GM18526 (cell line): ENCODE results near the gene TNFSF11.

Experiments used
- POLR2A ChIP-seq: IDR thresholded peaks from 3 replicates; pipeline ENCODE4 v1.6.1; 2011; ENCODE audit not compliant: insufficient read length; ENCODE audit errors: extremely low read depth

Gene TNFSF11

DNA sequence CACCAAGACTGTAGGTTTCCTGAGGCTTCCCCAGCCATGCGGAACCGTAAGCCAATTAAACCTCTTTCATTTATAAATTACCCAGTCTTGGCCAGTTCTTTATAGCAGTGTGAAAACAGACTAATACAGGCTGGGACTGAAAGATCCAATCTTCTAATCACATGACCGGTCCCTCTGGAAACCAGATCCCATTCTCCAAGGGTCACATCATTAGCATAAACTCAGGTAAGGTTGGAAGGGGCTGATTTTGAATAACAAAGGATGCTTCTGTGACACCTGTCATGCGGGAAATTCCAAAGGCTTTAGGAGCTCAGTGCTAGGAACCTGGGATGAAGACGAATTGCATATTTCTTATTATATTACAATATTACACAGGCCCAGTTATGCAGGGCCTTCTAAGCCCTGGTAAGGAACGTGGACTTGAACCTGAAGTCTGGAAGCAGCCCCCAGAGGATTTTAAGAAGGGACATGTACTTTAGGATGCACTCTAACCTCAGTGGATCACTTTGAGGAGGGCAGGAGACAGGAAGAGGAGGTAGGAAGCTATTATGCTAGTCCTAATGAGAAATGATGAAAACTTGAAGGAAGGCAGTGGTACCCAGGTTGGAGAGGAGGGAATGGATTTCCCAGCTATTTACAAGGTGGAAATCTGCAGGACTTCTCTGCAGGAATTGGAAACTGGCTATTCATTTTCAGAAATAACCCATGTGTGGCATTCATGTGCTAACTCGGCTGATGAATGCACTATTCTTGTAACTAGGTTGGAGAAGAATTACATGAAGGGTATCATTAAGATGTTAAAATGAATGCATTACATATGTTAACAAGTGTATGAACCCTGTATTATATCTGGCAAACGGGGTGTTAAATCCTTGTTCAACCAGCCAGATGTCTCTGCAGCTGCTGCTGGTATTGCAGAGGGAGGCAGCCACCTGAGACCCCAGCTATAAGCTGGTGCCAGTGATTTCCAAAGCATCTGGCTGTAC lies 19.3 kb downstream of the TNFSF11 start:
- TF ChIP-seq POLR2A: no peak

DNA sequence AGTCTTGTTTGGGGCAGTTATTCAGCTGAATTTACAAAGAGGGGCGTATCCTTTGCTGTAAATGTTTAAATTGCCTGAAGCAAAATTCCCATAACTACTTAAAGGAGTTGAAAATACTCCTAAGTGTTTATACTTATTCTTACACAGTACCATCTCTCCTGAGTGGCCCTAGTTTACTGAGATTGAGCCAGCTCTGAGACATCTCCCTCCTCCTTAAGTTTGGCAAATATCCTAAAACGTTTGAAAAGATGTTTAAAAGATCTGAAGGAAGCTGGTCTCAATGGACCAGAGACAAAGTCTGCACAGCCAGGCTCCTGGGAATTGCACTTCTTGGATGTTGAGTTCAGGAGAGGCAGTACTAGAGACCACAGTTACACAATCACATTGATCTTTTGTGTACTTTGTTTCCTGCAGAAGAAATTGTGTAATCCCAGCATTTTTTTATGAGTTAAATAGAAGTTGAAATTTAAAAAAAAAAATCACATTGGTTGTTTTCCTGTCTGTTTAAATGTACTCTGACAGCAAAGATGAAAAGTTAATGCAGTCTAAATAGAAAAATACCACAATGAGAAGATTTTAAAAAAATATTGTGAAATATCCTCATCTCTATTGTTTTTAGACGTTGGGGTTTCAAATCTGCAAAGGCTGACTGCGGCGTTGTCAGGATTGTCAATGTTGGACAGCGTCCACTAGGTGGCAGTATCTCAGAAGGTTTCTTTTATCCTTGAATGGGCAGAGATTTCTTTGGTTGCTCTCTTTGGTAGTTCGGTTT lies 20.7 kb downstream of the TNFSF11 start:
- no peak for TF ChIP-seq POLR2A

DNA sequence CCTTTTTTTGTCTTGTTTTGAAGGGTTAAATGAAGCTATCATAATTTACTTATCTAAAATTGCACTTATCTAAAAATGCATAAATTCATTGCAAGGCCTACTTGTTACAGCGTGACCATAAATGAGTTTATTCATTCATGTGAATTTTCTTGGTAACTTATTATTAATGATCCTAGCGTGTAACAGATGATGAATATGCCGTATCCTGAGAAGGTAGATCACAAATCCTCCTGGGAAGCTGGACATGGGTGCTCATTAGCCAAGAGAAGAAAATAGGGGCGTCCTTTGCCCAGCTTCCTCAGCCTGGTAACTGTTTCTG lies 21.3 kb downstream of the TNFSF11 start:
- TF ChIP-seq POLR2A: no peak

DNA sequence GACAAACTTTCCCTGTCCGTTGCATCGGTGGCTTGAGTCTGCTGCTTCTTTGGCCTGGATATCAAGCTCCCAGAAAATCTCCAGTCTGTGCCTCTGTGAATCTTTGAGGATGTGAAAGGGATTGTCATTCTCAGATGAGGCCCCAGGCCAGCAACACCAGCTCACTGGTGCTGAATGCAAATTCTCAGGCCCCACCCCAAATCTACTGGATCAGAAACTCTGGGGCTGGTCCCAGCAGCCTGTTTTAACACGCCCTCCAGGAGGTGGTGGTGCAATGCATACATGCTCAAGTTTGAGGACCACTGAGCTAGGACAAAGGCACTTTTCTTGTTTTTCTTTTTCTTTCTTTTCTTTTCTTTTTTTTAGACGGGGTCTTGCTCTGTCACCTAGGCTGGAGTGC lies 23.6 kb downstream of the TNFSF11 start:
- no peak for TF ChIP-seq POLR2A

DNA sequence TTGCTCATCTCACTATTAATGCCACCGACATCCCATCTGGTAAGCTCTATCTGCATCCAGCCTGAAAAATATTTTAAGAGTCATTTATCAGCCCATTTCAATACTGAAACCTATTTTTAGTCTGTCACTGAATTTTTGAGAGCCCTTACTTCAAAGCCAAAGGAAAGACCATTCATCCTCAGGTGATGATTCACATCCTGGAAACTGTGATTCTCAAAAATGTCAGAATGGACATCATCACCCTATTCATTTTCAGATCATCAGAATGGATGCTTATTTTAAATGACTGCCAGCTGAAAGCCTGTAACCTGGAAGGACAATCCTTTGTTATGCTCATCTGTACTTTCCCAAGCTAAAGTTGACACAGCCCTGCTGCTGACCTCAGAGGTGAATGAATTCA lies 27.0 kb downstream of the TNFSF11 start:
- TF ChIP-seq POLR2A: no peak

DNA sequence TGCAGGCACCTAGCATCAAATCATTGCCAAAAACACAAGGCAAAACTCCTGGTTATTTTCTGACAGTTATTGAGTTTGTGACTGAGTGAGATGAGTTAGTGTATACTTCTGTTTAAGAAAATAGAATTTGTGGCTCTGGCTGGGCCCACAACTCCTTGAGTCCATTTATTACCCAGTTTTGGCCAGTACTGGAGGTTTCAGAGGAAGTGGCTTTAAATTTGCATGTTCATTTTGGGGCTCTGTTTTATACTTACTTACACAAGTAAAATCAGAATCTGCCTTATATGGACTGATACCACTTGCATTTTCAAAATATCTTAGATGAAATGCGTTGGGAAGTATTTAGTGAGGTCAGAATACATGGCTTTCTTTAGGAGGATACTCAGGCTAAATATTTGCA lies 29.0 kb downstream of the TNFSF11 start:
- no peak for TF ChIP-seq POLR2A

DNA sequence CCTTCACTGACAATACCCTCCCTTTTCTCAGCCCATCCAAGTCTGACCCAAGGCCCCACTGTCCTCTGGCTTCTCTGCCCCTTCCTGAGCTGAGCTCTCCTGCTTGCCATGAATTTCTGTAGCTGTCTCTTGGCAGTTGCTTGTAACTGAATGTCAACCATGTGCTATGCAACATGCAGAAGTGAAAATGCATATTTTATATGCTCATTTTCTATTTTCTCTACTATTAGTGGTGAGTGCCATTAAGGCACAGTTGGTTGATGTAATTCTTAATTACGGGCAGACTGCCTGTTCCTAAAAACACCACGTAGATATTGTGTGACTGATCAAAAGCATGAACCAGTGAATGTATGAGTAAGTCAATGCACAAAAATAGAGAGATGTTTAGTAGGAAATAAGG lies 29.6 kb downstream of the TNFSF11 start:
- TF ChIP-seq POLR2A: no peak

DNA sequence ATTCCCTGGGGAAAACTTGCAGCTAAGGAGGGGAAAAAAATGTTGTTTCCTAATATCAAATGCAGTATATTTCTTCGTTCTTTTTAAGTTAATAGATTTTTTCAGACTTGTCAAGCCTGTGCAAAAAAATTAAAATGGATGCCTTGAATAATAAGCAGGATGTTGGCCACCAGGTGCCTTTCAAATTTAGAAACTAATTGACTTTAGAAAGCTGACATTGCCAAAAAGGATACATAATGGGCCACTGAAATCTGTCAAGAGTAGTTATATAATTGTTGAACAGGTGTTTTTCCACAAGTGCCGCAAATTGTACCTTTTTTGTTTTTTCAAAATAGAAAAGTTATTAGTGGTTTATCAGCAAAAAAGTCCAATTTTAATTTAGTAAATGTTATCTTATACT lies 33.6 kb downstream of the TNFSF11 start:
- no peak for TF ChIP-seq POLR2A

DNA sequence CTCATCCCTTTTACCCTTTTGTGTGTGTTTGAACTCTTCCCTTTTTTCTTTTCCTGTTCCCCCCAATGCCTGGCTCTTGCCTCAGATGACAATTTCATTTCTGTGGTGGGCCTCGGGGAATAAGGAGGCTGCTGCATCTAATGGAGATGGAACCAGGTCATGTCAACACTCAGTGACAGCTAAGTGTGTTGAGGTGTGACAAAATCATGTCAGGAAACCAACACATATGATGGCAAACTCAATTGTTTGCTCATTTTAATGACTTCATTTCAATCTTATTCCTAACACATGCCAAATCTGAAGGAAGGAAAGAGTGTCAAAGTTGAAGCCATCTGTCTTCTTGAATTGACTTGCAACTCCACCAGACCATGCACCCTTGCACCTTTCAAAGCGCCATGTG lies 36.7 kb downstream of the TNFSF11 start:
- TF ChIP-seq POLR2A: no peak

DNA sequence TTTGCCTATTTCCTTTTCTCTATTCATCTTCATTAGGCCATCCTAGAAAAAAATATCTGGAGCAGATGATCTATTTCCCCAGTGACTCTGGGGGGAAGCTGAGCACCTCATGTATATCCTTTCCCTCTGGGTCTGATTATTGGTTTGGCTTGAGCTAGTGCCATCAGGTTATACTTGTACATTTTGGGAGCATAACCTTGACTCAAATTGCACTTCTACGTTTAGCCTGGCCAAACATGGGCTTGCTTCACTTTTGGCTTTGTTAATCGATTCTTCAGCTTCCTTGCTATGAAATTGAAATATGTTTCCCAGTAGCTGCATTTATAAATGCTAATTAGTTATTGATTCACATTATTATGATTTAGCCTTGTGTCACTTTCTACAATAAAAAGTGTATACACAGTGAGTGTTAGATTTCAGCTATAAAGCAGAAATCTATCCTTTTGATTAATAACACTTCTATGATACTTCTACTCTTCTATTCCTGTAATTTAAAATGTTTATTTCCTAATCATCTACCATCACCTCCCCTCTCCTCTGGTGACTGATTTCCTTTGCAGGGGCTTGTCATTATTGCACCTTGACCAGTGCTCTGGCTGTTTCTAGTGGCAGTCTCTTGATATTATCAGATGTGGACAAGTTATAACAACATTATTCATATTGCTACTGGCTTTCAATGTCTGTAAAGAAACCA lies 37.3 kb downstream of the TNFSF11 start:
- TF ChIP-seq POLR2A: no peak

DNA sequence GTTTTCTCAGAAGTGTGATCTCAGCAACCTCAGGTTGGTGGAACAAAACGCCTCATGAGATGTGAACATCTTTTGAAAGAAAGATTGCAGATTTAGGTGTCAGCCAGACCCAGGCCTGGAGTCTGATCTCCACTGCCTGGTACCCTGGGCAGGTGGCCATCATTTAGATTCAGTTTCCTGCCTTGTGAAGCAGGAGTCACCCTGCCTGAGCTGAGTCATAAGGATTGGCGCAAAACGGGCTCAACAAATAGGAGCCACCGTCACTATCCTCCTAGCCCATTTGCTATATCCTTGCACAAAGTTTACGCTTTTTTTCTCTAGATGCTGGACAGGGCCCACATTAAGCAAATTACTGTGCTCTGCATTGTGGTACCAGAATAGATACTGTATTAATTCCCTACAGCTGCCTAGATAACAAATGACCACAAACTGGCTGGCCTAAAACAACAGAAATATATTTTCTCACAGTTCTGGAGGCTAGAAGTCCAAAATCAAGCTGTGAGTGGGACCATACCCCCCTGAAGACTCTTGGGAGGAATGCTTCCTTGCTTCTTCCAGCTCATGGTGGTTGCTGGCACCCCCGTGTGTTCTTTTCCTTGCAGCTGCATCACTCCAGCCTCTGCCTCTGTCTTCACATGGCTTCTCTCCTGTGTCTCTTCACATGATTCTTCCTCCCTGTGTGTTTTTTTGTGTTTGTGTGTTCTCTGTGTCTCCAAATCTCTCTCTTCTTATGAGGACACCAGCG lies 38.2 kb downstream of the TNFSF11 start:
- no peak for TF ChIP-seq POLR2A

DNA sequence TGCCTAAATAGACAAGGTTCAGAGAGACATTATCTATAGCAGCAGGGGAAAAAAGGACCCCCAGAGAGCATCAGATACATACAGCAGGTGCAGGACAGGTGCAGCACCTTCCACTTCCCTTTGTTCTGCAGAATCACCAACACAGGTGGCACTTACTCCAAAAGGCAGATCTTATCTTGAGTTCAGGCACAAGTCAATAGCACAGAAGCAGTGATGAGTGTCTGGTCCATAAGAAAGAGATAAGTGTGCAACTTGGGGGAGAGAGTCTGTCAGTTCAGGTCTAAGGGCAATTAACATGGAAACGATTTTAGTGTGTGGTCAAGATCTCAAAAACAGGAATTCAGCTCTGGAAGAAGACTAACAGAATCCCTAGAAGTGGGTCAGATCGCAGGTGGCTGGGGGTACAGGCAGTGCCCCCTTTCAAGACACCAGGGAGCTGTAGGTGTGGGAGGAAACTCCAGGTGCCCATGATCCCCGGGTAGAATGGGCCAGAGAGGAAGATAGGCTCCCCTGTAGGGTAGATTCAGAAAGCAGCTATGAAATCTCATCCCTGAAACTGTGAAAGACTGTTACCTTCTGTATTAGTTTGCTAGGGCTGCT lies 40.6 kb downstream of the TNFSF11 start:
- TF ChIP-seq POLR2A: no peak

DNA sequence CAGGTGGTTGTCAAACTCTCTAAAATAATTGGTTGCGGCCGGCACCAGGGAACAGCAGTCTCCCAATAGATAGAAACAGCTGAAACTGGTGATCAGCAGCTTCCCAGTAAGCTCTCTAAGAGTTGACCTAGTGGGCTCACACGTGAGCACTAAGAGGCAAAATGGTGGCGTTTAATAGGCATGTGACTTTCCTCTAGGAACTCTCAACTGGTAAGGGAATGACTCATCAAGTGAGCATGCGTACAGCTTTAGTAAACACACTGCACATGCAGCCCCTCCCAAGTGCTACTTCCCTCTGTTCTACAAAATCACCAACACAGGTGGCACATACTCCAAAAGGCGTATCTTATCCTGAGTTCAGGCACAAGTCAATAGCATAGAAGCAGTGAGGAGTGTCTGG lies 41.7 kb downstream of the TNFSF11 start:
- no peak for TF ChIP-seq POLR2A

DNA sequence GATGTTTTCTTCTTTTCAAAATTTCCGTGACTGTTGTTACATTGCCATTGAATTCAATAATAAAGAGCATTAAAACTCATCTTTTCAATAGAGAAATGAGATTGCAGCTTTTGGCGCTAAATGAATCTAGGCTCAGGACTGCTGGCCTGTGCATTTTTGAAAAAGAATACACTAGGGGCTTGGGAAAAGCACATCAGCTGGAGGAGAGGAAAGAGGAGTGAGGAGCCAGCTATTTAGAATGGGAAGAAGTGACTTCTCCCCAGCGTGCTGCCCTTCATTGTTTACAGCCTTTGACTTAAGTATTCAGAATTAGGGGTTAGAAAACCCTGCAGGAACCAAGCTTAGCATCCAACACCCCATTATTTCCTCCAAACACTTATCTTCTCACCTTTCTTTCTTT lies 43.3 kb downstream of the TNFSF11 start:
- no peak for TF ChIP-seq POLR2A

DNA sequence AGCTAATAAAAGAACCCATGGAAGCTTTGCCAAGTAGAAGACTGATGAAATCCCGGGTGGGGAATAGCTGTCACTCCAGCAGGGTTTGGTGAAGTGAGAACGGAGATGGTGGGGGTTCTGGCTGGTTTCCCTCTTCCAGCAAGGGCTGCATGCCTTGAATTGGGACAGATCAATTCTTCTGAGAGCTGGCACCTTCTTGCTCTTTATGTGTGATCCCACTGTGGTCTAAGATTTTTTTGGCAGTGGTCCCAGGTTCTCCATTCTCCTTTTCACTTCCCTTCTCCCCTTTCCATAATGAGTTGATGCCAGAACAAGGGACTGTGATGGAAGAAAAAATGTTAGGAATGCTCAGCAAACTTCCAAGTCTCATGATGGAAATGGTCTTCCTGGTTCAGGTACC lies 50.0 kb downstream of the TNFSF11 start:
- TF ChIP-seq POLR2A: no peak
